Measurements from ENCODE around the gene NMT2.

The NMT2 gene

DNA sequence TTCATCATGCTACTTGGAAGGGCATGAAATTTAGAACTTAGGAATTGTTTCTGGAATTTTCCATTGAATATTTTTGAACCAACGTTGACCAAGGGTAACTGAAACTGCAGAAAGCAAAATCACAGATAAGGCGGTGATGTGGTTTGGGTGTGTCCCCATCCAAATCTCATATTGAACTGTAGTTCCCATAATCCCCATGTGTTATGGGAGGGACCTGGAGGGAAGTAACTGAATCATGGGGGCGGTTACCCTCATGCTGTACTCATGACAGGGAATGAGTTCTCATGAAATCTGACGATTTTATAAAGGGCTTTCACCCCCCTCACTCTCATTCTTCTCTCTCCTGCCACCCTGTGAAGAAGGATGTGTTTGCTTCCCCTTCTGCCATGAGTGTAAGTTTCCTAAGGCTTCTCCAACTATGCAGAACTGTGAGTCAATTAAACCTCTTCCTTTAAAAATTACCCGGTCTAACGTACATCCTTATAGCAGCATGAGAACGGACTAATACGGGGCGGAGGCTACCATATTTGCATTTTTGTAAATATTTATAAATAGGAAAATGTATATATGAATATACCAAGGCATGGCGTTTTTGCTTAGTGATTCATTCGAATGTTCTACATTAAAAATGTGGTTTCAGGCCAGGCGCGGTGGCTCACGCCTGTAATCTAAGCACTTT is 12.4 kb downstream of the NMT2 start:
- no peak for TF ChIP-seq CTCF (conservative IDR thresholded peaks at IDR 0.05; ENCODE audit: control insufficient read depth, insufficient read depth, low read depth, low read length)
- no peak for DNase-seq (ENCODE audit: low read depth)
- no peak overlapping the region for H3K4me3 ChIP-seq (ENCODE audit: control insufficient read depth, low read depth, low read length)

DNA sequence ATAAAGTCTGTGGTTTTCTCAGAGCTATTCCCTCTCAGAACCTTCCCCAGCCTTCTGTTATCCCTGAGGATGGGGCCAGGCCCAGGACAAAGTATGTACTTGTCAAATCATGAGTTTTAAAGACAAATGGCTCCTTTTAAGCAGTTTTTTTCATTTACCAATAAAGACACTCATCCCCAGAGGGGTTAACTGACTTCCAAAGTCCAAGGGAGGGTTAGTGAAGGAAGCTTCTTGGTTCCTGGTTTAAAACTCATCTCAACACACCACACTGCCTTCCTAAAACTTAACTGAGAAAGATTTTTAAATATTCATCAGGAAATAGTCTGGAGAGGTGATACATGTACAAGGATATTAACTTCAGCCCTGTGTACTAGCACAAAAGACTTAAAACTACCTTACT is 15.9 kb downstream of the NMT2 start:
- no peak overlapping the region for H3K4me3 ChIP-seq (ENCODE audit: control insufficient read depth, low read depth, low read length)
- no peak for DNase-seq (ENCODE audit: low read depth)
- TF ChIP-seq CTCF (conservative IDR thresholded peaks at IDR 0.05; ENCODE audit: control insufficient read depth, insufficient read depth, low read depth, low read length), result no peak

GRCh38 chr10:15150563-15150962 is 17.9 kb downstream of the NMT2 start:
- no peak overlapping the region for H3K4me3 ChIP-seq (ENCODE audit: control insufficient read depth, low read depth, low read length)
- DNase-seq (ENCODE audit: low read depth), result no peak
- no peak for TF ChIP-seq CTCF (conservative IDR thresholded peaks at IDR 0.05; ENCODE audit: control insufficient read depth, insufficient read depth, low read depth, low read length)

DNA sequence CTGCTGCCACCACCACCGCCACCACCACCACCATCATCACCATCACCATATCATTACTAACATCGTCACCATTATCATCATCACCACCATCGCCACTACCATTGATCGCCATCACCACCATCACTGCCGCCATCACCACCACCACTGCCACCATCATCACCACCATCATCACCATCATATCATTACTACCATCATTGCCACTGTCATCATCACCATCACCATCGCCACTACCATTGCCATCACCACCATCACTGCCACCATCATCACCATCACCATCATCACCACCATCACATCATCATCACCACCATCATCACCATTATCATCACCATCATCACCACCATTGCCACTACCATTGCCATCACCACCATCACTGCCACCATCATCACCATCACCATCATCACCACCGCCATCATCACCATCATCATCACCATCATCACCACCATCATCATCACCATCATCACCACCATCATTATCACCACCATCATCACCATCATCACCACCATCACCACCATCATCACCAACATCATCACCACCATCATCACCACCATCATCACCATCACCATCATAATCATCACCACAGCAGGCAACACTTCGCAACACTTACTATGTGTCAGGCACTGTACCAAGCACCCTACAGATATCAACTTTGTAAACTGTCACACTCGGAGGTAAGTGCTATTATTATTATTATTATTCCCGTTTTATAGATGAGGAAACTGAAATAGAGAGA is 19.3 kb downstream of the NMT2 start:
- no peak overlapping the region for H3K4me3 ChIP-seq (ENCODE audit: control insufficient read depth, low read depth, low read length)
- TF ChIP-seq CTCF (conservative IDR thresholded peaks at IDR 0.05; ENCODE audit: control insufficient read depth, insufficient read depth, low read depth, low read length), result no peak
- no peak for DNase-seq (ENCODE audit: low read depth)

- no peak for TF ChIP-seq CTCF (conservative IDR thresholded peaks at IDR 0.05; ENCODE audit: control insufficient read depth, insufficient read depth, low read depth, low read length)
- H3K4me3 ChIP-seq (ENCODE audit: control insufficient read depth, low read depth, low read length), result no peak overlapping the region
- DNase-seq (ENCODE audit: low read depth), result no peak
Measured at GRCh38 chr10:15147594-15148392, 20.7 kb downstream of the NMT2 start.

GRCh38 chr10:15146366-15146765 is 22.1 kb downstream of the NMT2 start:
- DNase-seq (ENCODE audit: low read depth), result no peak
- H3K4me3 ChIP-seq (ENCODE audit: control insufficient read depth, low read depth, low read length), result no peak overlapping the region
- TF ChIP-seq CTCF (conservative IDR thresholded peaks at IDR 0.05; ENCODE audit: control insufficient read depth, insufficient read depth, low read depth, low read length), result no peak
